ENCODE measurements around the gene GSTCD.
"Not testable (repeated sequence)": the region's sequence is repeated elsewhere in the genome, so short reads cannot be mapped to it uniquely, and the experiment has no call there.

The GSTCD gene

DNA sequence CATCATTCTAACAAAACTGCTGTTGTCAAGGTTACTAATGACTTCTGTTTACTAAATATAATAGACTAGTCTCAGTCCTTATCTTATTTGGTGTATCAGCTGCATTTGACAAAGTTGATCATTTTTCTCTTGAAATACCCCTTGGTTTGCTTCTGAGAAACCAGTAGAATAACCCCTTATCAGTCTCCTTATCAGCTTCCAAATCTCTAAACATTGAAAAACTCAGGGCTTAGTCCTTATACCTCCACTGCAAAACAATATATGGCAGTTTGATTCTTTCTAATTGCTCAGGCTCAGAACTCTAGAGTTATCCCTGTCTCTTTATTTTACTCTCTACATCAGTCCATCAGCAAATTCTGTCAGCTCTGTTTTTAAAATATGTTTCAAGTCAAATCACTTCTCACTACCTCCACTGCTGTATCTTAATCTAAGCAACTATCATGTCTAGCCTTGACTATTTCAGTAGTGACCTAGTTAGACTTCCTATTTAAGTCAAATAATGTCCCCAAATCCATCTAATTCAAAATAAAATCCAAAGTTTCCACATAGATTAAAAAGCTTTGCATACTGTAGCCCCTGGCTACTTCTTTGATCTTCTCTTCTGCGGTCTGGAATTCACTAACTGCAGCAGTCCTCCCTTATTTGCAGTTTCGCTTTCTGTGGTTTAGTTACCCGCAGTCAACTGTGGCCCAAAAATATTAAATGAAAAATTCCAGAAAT is 99.6 kb downstream of the GSTCD start:
- DNase-seq (ENCODE audit: low read depth): no peak

DNA sequence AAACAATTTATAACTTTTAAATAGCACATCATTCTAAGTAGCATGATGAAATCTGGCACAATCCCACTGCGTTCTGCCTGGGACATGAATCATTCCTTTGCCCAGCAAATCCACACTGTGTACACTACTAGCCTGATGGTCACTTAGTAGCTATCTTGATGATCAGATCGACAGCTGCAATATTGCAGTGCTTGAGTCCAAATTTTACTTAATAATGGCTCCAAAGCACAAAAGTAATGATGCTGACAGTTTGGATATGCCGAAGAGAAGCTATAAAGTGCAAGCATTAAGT is 100.1 kb downstream of the GSTCD start:
- DNase-seq (ENCODE audit: low read depth): no peak

DNA sequence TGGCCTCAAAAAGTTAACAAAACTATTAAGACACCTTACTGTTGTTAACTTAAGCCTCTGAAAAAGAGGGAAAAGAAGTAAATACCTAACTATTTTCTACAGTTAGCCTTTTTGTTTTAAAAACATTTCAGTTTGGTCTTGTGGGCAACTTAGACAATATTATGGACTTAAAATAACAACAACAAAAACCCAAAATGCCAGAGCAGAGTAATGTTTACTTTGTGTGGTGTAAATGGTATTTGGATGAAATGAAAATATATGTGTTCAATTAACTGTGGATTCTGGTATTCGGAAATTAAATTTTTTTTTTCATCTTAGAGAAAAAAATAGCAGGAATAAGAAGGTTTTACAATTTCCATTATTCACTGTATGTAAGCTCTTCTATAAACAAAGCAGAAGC is 107.1 kb downstream of the GSTCD start:
- DNase-seq (ENCODE audit: low read depth): no peak

DNA sequence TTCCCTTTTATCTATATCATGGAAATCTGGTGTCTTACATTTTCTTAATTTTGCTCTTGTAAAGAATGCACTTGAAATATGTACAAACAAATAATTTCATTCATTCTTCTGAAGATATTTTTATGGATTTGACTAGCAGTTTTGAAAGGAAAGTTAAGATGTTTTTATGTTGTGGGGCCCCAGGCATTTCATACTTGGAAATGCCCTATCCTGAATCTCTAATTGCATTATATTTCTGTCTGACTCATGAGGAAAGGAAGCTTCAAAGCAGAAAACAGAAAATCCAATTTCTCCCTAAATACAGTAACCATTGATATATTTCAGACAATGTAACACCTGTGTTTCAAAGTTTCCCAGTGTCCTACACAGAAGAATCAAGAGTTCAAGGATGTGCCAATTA is 113.5 kb downstream of the GSTCD start:
- no peak for DNase-seq (ENCODE audit: low read depth)

DNA sequence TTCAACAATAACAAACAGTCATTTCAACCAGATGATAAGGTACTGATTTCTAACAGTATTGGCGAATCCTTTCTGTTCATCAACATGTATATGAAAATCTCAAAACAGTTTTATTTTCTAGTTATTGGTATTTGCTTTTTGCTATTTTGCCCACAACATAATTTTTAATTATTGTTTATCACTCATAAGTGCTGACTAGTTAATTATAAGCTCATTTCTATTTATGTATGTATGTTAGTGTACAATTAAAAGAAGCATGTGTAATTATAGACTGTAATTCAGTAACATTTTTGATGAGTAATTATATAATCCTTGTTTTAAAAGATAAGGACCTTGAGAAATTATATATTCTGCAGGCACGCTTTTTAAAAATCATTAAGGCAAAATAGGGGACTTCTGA is 119.5 kb downstream of the GSTCD start:
- no peak for DNase-seq (ENCODE audit: low read depth)

DNA sequence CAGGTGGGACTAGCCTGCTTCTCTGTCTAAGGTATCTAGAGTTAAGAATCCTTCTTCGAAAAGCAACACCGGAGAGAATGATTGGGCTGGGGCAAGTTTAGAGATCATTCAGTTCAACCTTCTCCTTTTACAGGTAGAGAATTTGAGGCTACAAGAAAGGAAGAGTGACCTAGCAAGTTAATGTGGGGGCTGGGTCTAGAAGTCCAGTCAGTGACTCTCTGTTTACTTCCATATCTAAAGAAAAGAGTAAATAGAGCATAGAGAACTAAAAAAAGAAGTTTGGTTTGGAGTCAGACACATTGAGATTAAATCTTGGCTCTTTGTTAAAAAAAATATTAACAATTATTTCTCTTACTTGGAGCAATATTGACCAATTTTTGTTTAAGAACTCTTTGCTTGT is 122.6 kb downstream of the GSTCD start:
- DNase-seq (ENCODE audit: low read depth): no peak

DNA sequence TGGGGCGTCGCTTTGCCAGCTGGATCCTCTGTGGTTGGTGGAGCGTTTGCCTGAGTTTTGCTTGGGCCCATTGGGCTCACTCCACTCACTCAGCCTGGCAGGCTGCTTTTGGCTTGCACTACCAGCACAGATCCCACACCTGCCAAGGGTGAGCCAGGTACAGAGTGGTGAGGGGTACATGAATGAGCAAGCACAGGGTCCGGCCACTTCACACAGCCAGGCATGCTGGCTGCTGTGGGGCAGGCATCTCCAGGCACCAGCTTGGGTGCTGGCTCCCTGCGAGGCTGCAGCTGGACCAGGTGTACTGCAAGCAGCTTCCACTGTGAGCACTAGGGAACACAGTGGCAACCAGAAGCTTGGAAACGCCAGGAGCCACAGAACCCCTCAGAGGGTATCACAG is 126.6 kb downstream of the GSTCD start:
- no peak for DNase-seq (ENCODE audit: low read depth)

DNA sequence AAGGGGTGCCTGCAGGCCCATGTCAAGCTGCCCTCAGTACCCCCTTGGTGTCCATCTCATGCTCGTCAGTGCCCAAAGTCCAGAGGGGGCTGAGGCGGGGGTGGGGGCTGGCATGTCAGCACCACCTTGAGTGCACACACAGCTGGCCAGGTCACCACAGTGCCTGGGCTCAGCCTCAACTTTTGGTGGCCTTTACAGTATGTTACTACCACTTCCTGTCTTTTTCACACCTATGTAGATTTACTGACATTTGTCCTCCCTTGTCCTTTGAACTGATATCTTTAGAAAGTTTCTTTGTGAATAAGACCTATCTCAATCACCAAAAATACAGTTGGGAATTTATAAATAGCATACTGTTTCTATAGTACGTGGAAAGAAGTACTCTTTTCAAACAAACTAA is 128.0 kb downstream of the GSTCD start:
- no peak for DNase-seq (ENCODE audit: low read depth)

DNA sequence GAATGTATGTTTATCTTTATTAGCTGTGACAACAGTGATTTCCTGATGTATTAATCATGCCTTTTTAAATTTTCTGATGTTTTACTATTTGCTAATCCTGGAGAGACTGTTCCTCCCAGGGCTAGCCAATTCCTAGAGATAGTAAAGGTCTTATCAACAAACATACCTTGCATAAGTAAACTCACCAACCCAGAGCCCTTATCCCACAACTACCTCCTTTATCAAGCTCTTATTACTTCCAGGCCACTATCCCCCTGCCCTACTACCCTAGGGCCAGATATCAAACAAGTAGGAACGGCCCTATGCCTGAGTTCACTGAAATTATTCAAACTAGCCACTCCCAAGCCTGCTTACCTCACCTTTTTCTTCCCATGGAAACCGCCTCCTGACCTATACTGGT is 128.5 kb downstream of the GSTCD start:
- no peak for DNase-seq (ENCODE audit: low read depth)

DNA sequence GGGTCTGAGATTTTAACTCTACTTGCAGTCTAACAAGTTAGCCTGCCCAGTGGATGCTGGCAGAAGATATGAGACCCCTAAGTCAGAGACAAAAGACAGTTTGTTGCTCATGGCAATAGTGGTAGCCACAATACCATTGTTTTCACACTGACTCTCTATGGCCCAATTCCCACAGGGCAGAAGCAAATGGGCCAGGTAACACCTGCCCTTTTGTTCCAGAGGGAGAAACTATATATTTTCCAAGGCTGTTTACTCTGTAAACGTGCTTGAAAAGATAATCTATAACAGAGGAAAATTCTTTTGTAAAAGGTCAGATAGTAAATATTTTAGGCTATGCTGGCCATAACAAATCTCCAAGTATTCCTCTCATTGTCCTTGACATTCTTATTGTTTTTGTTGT is 129.5 kb downstream of the GSTCD start:
- no peak for DNase-seq (ENCODE audit: low read depth)

DNA sequence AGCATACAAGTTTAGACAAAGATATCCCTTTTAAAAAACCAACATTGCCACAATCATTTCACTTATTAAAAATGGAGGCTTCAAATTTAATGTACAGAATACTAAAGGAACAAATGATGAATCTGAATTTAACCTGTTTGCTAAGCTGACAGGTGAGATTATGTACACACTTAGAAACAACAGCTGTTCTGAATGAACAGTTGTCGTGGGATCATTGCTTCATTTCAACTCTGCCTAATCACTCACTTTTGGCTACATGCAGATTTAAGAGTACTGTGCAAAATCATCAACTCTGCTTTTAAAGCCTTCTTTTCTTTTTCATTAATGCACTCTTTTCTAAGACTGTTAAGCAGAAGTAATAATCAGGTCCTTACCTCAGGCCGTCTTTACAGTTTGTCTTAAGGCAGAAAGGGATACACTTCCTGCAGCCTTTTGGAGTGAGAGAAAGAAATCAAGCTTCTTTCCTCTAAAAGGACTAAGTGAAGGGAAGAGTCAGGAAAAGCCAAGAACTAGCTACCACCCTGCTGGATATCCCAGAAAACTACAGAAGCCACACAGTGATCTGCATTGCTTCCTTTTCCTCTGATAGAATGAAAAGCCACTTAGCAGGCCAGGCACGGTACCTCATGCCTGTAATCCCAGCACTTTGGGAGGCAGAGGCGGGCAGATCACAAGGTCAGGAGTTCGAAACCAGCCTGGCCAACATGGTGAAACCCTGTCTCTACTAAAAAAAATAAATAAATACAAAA is 132.0 kb downstream of the GSTCD start:
- DNase-seq (ENCODE audit: low read depth): no peak

DNA sequence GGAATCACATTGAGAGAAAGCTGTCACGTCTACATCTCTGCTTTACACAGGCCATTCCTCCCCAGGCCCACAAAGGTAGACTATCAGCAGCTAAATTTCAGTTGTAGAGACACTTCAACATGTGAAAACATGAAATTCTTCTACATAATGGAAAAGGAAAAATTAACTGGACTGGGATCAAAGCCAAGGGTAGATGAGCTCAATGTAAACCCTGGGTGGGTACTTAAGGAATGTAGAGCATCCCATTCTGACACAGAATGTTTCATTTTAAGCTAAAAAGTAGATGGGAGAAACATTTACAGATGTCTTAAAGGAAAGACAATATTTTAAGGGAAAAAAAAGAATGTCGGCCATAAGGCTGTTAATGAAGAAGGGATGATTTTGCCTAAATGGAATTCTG is 135.4 kb downstream of the GSTCD start:
- DNase-seq (ENCODE audit: low read depth): no peak

DNA sequence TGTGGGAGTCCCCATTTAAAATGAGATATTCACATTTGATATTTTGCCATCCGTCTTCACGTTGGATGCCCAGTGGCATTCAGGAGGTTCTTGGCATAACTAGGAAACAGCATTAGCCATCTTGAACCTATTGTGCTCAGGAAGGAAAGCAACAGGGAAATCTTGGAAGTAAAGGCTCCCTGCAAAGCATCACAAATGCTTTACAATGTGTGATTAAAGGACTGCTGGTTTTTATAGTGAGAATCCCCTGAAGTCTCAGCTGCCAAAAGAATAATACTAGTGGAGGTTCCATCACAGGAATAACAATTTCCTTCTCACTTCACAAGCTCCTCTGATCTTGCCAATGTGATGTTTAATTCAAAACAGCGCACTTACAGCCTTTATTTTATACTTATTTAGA is 137.0 kb downstream of the GSTCD start:
- no peak for DNase-seq (ENCODE audit: low read depth)

DNA sequence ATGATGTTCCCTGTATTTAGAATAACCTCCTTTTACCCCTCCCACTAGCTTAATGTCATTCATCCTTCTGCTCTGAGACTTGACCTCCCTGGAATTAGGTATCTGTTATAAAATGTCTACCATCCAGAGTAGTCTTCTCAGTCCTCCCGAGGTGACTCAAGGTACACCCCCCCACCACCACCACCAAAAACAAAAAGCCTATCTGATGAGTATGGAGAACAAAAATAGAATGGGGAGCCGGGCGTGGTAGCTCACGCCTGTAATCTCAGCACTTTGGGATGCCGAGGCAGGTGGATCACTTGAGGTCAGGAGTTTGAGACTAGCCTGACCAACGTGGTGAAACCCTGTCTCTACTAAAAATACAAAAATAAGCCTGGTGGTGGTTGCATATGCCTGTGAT is 139.8 kb downstream of the GSTCD start:
- DNase-seq (ENCODE audit: low read depth): not testable (repeated sequence)

DNA sequence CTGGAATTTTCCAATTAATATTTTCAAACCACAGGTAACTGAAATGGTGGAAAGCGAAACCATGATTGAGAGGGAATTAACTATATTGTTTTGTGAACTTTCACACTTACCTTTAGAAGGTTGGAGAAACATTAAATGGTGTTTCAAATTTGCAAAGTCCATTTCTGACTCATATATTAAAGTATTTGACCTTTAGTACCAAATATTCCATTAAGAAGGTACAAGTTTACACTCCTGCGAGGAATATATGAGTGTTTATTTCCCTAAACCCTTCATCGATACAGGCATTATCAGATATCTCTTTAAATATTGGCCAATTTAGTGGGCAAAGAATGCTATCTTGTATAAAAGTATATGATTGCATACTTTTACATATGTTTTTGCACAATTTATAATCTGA is 142.6 kb downstream of the GSTCD start:
- no peak for DNase-seq (ENCODE audit: low read depth)

DNA sequence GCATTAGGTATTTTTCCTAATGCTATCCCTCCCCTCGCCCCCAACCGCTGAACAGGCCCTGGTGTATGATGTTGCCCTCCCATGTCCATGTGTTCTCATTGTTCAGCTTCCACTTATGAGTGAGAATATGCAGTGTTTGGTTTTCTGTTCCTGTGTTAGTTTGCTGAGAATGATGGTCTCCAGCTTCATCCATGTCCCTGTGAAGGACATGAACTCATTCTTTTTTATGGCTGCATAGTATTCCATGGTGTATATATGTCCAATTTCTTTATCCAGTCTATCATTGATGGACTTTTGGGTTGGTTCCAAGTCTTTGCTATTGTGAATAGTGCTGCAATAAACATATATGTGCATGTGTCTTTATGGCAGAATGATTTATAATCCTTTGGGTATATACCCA is 143.6 kb downstream of the GSTCD start:
- not testable (repeated sequence) for DNase-seq (ENCODE audit: low read depth)

DNA sequence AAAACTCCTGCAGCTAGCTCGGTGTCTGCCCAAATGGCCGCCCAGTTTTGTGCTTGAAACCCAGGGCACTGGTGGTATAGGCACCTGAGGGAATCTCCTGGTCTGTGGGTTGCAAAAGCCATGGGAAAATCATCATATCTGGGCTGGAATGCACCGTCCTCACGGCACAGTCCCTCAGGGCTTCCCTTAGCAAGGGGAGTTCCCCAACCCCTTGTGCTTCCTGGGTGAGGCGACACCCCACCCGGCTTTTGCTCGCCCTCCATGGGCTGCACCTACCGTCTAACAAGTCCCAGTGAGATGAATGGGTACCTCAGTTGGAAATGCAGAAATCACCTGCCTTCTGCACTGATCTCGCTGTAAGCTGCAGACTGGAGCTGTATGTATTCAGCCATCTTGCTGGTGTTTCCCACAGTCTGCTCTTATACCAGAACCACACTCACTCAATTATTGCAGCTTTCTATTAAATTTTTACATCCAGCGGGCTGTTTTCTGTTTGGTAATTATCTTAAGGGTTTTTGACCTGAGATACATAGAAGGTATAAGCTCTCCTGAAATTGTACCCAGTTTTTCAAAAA is 150.0 kb downstream of the GSTCD start:
- no peak for DNase-seq (ENCODE audit: low read depth)

DNA sequence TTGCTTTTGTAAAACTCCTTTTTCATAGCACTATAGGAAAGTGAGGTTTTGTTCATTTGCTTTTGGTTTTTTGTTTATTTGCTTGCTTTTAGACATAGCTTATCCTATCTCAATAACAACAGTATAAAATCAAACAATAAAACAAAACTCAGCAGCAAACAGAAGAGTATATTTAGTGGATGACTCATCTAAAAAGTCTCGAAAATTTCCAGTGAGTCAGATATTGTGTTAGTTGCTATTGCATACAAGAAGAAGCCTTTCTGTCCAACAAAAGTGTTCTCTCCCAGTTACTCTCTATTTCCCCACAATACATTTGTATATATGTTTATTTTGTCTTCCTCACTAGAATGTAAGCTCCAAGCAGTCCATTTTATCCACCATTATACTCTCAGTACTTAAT is 150.6 kb downstream of the GSTCD start:
- no peak for DNase-seq (ENCODE audit: low read depth)

DNA sequence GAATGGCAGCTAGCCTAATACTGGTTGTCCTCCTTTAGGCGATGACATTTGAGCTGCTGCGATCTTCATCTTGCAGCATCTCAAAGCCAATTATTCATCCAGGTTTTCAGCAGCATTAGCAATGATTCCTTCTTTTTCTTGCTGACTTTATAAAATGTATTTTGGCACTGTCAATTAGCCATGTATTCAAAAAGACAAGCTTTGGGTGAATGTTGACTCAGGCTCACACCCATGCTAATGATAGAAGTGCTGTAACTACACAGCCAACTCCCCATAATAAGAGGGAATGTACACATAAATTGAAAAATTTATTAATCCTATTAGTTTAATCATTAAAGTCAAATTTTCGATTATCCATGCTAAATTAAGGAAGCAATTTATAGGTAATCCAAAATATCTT is 162.4 kb downstream of the GSTCD start:
- DNase-seq (ENCODE audit: low read depth): no peak

DNA sequence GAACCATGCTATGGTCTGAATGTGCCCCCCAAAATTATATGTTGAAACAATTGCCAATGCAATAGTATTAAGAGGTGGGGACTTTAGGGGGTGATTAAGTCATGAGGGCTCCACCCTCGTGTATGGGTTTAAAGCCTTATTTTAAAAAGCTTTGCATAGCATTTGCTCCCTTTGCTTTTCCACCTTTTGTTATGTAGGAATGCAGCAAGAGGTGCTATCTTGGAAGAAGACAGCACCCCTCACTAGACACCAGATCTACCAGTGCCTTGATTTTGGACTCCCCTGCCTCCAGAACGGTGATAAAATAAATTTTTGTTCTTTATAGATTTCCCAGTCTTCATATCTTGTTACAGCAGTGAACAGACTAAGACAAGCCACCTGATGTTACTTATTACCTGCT is 163.4 kb downstream of the GSTCD start:
- DNase-seq (ENCODE audit: low read depth): no peak

DNA sequence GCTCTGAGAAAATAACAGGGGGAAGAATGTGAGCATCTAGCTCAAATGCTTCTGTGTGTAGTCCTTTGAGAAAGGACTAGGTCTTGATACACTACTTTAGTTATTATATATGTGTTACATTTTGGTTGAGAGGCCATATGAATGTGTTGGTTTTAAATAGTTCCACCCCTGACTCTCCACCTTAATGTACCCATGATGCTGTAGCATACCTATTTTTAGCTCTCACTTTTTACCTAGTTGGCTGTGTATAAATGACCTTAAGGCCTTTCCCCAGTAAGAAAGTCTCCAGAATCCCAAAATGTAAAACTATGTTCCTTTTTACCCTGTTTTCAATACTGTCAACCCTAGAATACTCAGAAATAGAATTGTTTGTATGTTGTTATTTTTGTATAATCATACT is 166.6 kb downstream of the GSTCD start:
- no peak for DNase-seq (ENCODE audit: low read depth)

DNA sequence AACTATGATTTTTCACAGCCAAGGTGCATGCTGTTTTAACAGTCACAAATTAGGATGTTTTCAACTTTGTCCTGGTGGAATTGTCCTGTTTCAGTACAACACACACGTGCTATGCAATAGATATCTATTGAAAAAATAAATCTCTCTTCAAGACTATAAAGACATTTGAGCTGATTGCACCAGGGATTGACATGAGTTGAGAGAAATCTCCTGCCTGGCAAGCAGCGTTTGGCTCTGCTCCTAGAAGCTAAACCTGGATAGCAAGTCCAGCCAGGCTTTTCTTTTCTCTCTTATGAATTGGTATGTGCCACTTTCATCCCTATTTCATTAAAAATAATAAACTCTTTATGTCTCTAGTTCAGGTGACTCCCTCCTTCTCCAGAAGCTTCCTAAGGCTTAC is 170.1 kb downstream of the GSTCD start:
- DNase-seq (ENCODE audit: low read depth): no peak

DNA sequence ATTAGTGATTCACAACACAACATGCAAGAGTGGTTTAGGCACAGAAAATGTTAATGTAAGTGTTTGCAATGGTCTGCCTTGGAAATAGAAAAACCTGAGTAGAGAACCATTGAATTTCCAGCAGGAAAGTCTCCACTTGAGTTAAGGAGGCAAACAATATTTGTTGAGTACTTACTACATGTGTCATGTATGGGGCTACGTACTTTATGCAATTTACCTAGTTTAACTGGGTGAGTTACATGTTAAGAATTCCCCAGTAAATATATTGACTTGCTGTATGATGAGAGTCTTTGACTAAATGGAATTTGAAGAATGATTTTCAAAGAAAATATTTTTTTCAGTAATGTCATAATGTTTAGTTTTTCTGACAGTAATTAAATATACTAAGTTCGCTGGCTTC is 178.9 kb downstream of the GSTCD start:
- DNase-seq (ENCODE audit: low read depth): no peak
